ENCODE data around the gene ART3.

DNA sequence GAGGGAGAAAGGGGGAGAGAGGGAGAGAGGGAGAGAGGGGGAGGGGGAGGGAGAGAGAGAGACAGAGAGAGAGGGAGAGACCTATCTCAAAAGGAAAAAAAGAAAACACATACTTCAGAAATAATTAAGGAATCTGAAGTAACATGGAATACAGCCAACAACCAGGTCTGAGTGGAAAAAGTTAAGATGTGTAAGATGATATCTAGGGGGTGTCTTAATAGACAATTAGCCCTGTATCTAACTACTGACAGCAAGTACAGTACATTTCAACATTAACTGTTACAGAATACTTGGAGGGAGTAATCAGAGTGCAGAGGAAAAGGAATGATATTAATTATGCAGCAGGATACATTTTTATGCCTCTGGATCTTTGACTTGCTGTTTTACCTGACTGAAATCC, 51.3 kb downstream of the ART3 start:
- TF ChIP-seq ZNF274 (IDR thresholded peaks at IDR 0.05; ENCODE audit: low read depth, low read length) (no peak), YY1 (IDR thresholded peaks at IDR 0.05; ENCODE audit: insufficient read depth, insufficient read length) (no peak)
